Measurements from ENCODE around the gene POR.
"Not testable (repeated sequence)": the region's sequence is repeated elsewhere in the genome, so short reads cannot be mapped to it uniquely, and the experiment has no call there.

Gene POR

DNA sequence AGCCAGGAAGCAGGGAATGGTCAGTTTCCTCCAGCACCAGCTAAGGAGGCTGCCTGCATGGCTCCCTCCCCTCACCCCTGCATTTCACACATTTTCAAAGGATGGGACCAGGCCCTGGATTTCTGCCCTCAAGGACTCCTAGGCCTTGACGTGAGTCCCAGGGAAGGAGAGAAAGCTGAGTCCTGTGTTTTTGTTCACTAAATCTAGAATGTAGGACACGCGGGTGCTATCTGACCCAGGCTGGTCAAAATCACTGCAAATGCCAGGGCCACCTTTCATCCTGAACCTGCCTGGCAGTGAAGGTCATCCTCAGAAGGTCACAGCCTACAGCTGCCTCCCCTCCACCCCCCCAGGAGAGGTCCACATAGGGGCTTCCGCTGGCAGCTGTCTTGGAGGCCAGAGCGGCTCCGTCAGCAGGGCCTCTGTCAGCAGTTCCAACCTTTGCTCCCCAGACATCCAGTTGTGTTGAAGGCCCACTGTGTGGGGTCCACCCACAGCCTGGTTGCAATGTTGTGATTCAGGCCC is 18.1 kb upstream of the POR start:
- TF ChIP-seq Cebpa-rat (IDR thresholded peaks at IDR 0.05), result no peak
- H3K27ac ChIP-seq, result no peak overlapping the region
- no peak overlapping the region for H3K4me2 ChIP-seq
- H3K27me3 ChIP-seq, result no peaks in the 10 kb centered on the region
- H3K9ac ChIP-seq, result no peak overlapping the region
- H3K36me3 ChIP-seq, result no peaks in the 10 kb centered on the region
- no peaks in the 10 kb centered on the region for H3K9me3 ChIP-seq
- no peak overlapping the region for H3K4me3 ChIP-seq
- no peaks in the 10 kb centered on the region for H4K20me1 ChIP-seq
- no peaks in the 10 kb centered on the region for H3K4me1 ChIP-seq

DNA sequence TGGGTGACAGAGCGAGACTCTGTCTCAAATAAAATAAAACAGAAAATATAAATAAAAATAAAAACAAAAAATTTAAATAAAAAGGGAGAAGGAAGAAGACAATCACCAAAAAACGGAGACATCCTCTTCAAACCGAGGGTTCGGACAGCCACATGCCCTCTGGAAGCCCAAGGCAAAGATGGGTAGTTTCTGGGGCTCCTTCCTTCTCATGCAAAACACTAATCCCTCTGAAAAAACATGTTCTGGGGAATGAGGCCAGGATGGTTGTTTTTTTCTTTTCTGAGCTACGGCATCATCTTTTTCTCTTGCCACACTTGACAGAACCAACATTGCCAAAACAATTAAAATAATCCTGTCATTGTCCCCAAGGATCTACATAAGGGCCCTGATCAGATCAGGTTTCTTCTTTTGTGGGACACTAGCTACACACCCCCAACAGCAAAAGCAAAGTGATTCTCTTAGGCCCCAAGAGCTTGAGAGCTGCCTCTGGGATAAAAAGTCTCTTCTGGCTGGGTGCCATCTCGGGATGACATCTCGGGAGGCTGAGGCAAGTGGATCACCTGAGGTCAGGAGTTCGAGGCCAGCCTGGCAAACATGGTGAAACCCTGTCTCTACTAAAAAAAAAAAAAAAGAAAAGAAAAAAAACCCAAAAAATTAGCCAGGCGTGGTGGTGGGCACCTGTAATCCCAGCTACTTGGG is 14.2 kb upstream of the POR start:
- Histone ChIP-seq H3K4me2 (no peak overlapping the region), H3K27me3 (no peaks in the 10 kb centered on the region), H3K4me3 (no peak overlapping the region), H3K9me3 (no peaks in the 10 kb centered on the region), H3K27ac (no peak overlapping the region), H3K4me1 (peaks cover 17% of the 10 kb centered on the region), H4K20me1 (no peaks in the 10 kb centered on the region), H3K36me3 (no peaks in the 10 kb centered on the region), H3K9ac (no peak overlapping the region)
- no peak for TF ChIP-seq Cebpa-rat (IDR thresholded peaks at IDR 0.05)

DNA sequence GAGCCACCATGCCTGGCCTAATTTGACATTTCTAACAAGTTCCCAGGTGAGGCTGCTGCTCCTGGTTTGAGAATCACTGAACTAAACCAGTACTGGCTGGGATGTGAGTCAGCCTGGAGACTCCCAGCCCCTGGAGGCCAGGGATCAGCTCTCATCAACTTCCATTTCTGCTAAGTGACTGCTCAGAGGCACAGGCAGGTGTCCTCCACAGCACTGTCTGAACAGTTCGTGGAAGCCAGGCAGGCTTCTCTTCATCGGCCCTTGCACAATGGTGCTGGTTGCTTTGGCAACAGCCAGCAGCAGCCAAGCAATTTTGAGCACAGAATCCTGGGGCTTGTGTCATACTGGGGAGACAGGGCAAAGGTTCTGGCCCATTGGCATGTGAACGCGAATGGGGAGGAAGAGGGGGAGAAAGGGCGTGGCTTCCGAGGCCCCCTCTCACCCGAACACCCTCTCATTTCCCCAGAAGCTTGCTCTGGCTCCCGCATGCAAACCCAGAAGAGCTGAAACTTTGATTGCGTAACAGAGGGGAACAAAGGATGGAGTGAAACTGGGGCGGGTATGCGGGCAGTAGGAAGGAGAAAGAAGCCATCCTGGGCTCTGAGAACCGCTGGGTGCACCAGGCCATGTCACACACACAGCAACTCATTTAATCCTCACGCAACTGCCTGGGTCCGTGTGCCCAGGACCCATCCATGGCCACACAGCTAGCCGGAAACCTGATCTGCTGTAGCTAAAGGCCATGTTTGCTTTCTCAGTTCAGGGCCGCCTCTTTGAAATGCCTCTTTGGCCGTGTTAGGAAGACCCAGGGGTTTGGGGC is 9.0 kb upstream of the POR start:
- Histone ChIP-seq H3K4me2 (peak overlapping the region; percentile 59), H3K27me3 (no peaks in the 10 kb centered on the region), H3K9ac (peak overlapping the region; percentile 27; the same call in 1 of the 2 replicates), H3K4me1 (peaks cover 25% of the 10 kb centered on the region), H3K9me3 (no peaks in the 10 kb centered on the region), H3K36me3 (no peaks in the 10 kb centered on the region), H3K27ac (0 out of 2 replicates have a peak overlapping the region, but pooled peaks have one; percentile 38), H3K4me3 (no peak overlapping the region), H4K20me1 (no peaks in the 10 kb centered on the region)
- TF ChIP-seq Cebpa-rat (IDR thresholded peaks at IDR 0.05), result peak; percentile 97

DNA sequence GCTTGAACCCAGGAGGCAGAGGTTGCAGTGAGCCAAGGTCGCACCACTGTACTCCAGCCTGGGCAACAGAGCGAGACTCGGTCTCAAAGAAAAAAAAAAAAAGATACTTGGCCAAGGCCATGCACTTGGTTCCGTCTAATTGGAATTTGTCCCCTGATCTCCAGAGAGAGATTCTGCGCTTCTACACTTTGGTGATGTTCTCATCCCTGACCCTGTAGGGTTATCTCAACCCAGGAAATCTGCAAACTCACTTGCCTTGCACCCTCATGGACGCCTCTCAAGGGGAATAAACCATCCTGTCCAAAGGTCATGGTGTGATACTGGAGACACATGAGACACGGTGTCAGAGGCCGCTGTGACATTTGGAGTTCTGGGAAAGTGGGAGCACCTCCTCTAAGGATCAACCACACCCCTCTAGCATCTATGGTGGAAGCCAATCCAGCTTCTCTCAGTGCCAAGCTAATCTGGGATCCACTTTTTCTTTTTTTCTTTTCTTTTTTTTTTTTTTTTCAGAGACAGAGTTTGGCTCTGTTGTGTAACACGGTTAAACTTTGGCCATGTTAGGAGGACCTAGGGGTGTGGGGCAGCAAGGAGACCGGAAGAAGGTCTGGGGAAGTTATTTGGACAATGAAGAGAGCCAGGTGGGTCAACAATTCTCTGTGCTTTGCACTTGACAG is 7.8 kb upstream of the POR start:
- Histone ChIP-seq H4K20me1 (no peaks in the 10 kb centered on the region), H3K4me1 (peaks cover 25% of the 10 kb centered on the region), H3K4me2 (no peak overlapping the region), H3K9me3 (no peaks in the 10 kb centered on the region), H3K9ac (no peak overlapping the region), H3K27ac (no peak overlapping the region), H3K4me3 (no peak overlapping the region), H3K27me3 (no peaks in the 10 kb centered on the region), H3K36me3 (no peaks in the 10 kb centered on the region)
- TF ChIP-seq Cebpa-rat (IDR thresholded peaks at IDR 0.05), result no peak

DNA sequence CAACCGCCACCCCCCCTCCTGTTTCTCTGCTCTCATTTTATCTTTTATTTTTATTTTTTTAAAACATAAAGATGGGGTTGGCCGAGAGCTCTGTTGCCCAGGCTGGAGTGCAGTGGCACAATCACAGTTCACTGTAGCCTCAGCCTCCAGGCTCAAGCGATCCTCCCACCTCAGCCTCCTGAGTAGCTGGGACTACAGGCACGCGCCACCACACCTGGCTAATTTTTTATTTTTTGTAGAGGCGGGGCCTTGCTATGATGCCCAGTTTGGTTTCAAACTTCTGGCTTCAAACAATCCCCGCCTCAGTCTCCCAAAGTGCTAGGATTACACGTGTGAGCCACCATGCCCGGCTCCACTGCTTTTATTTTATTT is 7.3 kb upstream of the POR start:
- H3K9ac ChIP-seq, H3K36me3 ChIP-seq, H3K27ac ChIP-seq, H3K27me3 ChIP-seq, H3K4me2 ChIP-seq, H3K4me3 ChIP-seq, H4K20me1 ChIP-seq, H3K9me3 ChIP-seq: not testable (repeated sequence)
- H3K4me1 ChIP-seq, result peaks cover 25% of the 10 kb centered on the region

DNA sequence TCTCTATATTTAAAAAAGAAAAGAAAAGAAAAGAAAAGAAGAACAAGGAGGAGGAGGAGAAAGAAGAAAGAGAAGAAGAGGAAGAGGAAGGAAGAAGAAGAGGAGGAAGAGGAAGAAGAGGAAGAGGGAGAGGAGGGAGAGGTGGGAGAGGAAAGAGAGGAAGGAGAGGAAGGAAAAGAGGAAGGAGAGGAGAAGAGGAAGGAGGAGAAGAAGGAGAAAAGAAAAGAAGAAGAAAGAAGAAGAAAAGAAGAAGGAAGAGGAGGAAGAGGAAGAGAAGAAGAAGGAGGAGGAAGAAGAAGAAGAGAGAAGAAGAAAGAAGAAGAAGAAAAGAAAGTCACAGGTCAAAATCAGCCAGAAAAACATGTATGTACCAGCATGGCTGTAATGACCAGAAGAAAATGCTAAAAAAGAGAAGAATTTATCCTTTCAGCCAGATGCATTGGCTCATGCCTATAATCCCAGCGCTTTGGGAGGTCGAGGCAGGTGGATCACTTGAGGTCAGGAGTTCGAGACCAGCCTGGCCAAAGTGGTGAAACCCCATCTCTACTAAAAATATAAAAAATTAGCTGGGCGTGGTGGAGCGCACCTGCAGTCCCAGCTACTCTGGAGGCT is 5.3 kb upstream of the POR start:
- no peaks in the 10 kb centered on the region for H4K20me1 ChIP-seq
- H3K9ac ChIP-seq, result no peak overlapping the region
- H3K4me1 ChIP-seq, result peaks cover 26% of the 10 kb centered on the region
- no peaks in the 10 kb centered on the region for H3K36me3 ChIP-seq
- TF ChIP-seq Cebpa-rat (IDR thresholded peaks at IDR 0.05), result no peak
- H3K27ac ChIP-seq, result no peak overlapping the region
- H3K27me3 ChIP-seq, result no peaks in the 10 kb centered on the region
- H3K4me3 ChIP-seq, result no peak overlapping the region
- H3K9me3 ChIP-seq, result no peaks in the 10 kb centered on the region
- H3K4me2 ChIP-seq, result no peak overlapping the region

DNA sequence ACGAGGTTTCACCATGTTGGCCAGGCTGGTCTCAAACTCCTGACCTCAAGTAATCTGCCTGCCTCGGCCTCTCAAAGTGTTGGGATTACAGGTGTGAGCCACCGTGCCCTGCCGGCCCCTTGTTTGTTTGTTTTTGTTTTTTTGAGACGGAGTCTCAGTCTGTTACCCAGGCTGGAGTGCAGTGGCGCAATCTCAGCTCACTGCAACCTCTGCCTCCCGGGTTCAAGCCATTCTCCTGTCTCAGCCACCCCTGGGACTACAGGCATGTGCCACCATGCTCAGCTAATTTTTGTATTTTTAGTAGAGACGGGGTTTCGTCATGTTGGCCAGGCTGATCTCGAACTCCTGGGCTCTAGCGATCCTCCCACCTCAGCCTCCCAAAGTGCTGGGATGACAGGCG is 3.8 kb upstream of the POR start:
- not testable (repeated sequence) for H3K27me3 ChIP-seq, H3K9ac ChIP-seq, H3K9me3 ChIP-seq, H3K4me3 ChIP-seq, H3K27ac ChIP-seq, H3K36me3 ChIP-seq, H3K4me2 ChIP-seq, H4K20me1 ChIP-seq
- H3K4me1 ChIP-seq, result peaks cover 19% of the 10 kb centered on the region

DNA sequence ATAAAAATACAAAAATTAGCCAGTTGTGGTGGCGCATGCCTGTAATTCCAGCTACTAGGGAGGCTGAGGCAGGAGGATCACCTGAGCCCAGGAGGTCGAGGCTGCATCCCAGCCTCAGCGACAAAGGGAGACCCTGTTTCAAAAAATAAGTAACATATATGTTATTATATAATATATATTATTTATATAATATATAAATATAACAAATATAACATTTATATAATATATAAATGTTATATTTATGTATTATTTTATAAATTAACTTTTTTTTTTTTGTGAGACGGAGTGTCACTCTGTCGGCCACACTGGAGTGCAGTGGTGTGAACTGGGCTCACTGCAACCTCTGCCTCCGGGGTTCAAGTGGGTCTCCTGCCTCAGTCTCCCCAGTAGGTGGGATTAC is 1.5 kb upstream of the POR start:
- H4K20me1 ChIP-seq, result peaks cover 27% of the 10 kb centered on the region; the same call in 1 of the 2 replicates
- H3K4me3 ChIP-seq, result no peak overlapping the region
- no peaks in the 10 kb centered on the region for H3K27me3 ChIP-seq
- H3K36me3 ChIP-seq, result no peaks in the 10 kb centered on the region
- no peak overlapping the region; the same call in 1 of the 2 replicates for H3K4me2 ChIP-seq
- H3K9me3 ChIP-seq, result no peaks in the 10 kb centered on the region
- no peak overlapping the region for H3K27ac ChIP-seq
- peaks cover 23% of the 10 kb centered on the region for H3K4me1 ChIP-seq
- H3K9ac ChIP-seq, result no peak overlapping the region
- no peak for TF ChIP-seq Cebpa-rat (IDR thresholded peaks at IDR 0.05)

DNA sequence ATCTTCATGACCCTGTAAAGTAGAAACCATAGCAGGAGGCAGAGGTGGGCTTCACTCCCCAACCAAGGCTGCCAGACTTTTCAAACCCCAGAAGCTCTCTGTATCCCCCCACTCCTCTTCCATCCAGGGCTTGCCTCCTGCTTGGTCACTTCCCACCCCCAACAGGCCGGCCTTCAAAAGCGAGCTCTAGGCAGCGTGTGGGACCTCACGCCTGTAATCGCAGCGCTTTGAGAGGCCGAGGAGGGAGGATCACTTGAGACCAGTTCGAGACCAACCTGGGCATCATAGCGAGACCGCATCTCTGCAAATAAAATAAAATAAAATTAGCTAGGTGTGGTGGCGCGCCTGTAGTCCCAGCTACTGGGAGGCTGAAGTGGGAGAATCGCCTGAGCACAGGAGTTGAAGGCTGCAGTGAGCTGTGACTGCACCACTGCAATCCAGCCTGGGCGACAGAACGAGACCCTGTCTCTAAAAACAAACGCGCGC is 743 bp upstream of the POR start:
- no peak for TF ChIP-seq Cebpa-rat (IDR thresholded peaks at IDR 0.05)
- Histone ChIP-seq H3K36me3 (no peaks in the 10 kb centered on the region), H3K4me3 (peak overlapping the region; percentile 100), H3K9ac (peak overlapping the region; percentile 94), H3K27ac (peak overlapping the region; percentile 81), H4K20me1 (peaks cover 35% of the 10 kb centered on the region), H3K4me2 (peak overlapping the region; percentile 90), H3K9me3 (no peaks in the 10 kb centered on the region), H3K27me3 (no peaks in the 10 kb centered on the region), H3K4me1 (peaks cover 26% of the 10 kb centered on the region)
